22Rv1 (cell line): ENCODE measurements around the gene KLB.
"Not testable (repeated sequence)": the region's sequence is repeated elsewhere in the genome, so short reads cannot be mapped to it uniquely, and the experiment has no call there.

Source experiments
- H3K27ac ChIP-seq: fragments of 450-650 bp; 2 replicates; pipeline ENCODE4 v1.5.1; 2017
- ZFX ChIP-seq: fragments of 450-650 bp; IDR thresholded peaks from 2 replicates; pipeline ENCODE4 v1.6.1; 2017; ENCODE audit warnings: antibody characterized with exemption, borderline replicate concordance
- TF ChIP-seq, protein P1 (sequence below): fragments of 450-650 bp; IDR thresholded peaks from 2 replicates; pipeline ENCODE4 v1.5.1; 2017; ENCODE audit warnings: mild to moderate bottlenecking

Gene KLB

DNA sequence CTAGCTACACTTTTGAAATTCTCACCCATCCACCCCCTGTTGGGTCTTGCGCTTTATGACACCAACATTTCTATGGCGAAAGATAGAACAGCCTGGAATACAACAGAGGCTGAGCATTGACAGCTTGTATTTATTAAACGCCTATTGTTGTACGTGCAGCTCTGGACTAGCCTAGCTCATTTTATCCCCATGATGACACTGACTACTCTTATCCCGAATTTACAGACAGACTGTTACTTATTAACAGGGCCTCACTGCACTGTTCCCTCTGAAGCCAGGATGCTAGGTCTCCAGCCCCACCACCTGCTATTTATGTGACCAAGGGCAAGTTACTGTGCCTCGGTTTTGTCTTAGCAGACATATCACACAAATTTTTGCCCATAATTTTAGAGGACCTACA, 39.6 kb upstream of the KLB start:
- no peak overlapping the region for H3K27ac ChIP-seq
- TF ChIP-seq, protein P1, sequence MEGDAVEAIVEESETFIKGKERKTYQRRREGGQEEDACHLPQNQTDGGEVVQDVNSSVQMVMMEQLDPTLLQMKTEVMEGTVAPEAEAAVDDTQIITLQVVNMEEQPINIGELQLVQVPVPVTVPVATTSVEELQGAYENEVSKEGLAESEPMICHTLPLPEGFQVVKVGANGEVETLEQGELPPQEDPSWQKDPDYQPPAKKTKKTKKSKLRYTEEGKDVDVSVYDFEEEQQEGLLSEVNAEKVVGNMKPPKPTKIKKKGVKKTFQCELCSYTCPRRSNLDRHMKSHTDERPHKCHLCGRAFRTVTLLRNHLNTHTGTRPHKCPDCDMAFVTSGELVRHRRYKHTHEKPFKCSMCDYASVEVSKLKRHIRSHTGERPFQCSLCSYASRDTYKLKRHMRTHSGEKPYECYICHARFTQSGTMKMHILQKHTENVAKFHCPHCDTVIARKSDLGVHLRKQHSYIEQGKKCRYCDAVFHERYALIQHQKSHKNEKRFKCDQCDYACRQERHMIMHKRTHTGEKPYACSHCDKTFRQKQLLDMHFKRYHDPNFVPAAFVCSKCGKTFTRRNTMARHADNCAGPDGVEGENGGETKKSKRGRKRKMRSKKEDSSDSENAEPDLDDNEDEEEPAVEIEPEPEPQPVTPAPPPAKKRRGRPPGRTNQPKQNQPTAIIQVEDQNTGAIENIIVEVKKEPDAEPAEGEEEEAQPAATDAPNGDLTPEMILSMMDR, result no peak
- TF ChIP-seq ZFX, result no peak

DNA sequence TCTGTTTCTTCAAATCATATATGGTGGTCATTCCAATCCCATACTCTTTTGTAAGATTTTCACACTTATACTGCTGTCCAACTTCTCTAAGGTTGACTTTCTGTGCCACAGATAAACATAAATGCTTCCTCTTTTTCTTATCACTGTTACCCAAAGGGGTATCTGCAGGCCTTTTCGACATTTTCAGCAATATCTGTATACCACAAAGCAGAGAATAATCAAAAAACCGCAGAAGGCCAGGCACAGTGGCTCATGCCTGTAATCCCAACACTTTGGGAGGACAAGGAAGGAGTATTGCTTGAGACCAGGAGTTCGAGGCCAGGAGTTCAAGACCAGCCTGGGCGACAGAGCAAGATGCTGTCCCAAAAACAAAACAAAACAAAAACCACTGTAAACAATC, 37.4 kb upstream of the KLB start:
- H3K27ac ChIP-seq, result no peak overlapping the region

DNA sequence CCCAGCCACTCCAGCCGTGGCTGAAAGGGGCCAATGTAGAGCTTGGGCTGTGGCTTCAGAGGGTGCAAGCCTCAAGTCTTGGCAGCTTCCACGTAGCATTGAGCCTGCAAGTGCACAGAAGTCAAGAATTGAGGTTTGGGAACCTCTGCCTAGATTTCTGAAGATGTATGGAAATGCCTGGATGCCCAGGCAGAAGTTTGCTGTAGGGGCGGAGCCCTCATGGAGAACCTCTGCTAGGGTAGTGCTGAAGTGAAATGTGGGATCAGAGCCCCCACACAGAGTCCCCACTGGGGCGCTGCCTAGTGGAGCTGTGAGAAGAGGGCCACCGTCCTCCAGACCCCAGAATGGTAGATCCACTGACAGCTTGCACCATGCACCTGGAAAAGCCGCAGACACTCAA, 35.5 kb upstream of the KLB start:
- H3K27ac ChIP-seq, result not testable (repeated sequence)

More for the DNA sequence above, 37.4 kb upstream of the KLB start:
- TF ChIP-seq ZFX, result no peak

DNA sequence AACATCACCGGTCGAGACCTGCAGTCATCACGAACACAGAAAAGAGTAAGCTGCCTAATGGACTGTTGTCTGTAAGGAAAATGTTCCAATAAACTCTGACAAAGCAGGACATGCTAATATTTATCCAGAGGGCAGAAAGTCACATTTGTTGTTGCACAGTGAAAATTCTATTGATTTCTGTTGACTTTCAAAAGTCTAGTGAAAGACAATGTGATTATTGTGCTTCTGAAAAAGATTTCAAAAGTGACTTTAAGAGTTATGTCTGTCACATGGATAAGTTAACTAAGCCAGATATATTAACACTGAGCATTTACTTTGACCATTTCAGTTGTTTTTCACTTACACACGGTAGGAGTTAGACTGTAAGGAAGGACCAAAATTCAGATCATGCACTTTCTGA, 31.3 kb upstream of the KLB start:
- TF ChIP-seq, protein P1, result no peak
- TF ChIP-seq ZFX, result no peak
- H3K27ac ChIP-seq, result no peak overlapping the region

DNA sequence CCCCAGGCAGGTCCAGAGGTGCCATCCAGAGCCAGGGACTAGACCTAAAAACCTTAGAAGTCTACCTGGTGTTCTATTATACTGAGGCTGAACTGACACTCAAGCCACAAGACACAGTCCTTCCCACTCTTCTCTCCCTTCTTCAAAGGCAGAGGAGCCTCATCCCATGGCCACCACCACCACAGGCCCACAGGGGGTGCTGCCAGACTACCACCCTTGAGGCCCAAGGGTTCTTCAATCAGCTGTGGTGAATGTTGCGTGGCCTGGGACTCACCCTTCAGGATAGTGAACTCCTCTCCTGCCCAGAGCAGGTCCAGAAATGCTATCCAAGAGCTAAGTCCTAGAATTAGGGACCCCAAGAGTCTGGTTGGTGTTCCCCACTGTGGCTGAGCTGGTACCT, 23.0 kb upstream of the KLB start:
- no peak overlapping the region for H3K27ac ChIP-seq
- no peak for TF ChIP-seq ZFX
- TF ChIP-seq, protein P1, result no peak

DNA sequence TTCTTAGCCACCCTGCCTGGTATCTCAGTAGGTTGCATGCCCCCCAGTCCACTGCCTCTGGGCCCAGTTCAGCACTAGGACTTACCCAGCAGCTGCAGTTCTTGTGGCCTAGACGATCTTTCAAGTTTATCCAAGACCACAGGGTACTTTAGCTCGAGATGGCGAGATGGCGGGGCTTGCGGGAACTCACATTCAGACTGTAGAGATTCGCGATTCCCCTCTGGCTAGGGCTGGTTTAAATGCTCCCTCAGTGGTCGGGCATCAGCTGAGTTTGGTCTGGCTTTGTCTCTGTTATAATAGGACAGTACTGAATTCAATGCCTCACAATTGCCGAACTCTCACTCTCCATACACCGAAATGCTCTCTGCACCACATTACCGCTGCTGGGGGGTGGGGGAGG, 22.2 kb upstream of the KLB start:
- H3K27ac ChIP-seq, result no peak overlapping the region
- TF ChIP-seq, protein P1, result no peak
- TF ChIP-seq ZFX, result no peak

DNA sequence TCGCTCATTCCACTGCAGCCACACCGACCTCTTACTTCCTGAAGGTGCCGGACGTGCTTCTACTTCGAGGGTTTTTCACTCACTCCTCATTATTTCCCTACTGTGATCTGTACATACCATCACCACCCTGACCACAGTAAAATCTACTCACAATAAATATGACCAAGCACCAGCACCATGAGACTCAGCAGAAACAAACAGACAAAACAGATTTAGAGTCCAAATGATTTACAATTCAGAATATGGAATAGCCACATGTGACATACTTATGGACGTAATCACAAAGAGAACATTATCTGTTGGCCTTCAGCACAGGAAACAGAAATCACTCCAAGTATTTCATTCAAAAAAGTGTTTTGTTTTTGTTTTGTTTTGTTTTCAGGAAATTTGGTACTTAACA, 16.1 kb upstream of the KLB start:
- H3K27ac ChIP-seq, result no peak overlapping the region
- TF ChIP-seq, protein P1, result no peak
- no peak for TF ChIP-seq ZFX

DNA sequence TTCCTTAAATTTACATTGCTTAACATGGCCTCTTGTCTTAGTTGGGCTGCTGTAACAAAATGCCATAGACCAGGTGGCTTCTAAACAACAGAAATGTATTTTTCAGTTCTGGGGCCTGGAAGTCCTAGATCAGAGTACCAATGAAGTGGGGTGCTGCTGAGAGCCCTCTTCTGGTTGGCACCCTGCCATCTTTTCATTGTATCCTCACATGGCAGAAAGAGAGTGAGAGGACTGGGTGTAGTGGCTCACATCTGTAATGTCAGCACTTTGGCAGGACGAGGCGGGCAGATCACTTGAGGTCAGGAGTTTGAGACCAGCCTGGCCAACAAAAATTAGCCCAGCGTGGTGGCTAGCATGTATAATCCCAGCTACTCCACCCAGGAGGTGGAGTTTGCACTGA, 12.0 kb upstream of the KLB start:
- TF ChIP-seq ZFX, result no peak
- H3K27ac ChIP-seq, result no peak overlapping the region

DNA sequence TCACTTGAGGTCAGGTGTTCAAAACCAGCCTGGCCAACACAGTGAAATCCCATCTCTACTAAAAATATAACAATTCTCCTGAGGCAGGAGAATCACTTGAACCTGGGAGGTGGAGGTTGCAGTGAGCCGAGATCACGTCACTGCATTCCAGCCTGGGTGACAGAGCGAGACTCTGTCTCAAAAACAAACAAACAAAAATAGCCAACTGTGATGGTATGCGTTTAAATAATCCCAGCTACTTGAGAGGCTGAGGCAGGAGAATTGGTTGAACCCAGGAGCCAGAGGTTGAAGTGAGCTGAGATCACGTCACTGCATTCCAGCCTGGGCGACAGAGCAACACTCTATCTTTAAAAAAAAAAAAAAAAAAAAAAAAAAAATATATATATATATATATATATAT, 5.1 kb upstream of the KLB start:
- H3K27ac ChIP-seq, result not testable (repeated sequence)

DNA sequence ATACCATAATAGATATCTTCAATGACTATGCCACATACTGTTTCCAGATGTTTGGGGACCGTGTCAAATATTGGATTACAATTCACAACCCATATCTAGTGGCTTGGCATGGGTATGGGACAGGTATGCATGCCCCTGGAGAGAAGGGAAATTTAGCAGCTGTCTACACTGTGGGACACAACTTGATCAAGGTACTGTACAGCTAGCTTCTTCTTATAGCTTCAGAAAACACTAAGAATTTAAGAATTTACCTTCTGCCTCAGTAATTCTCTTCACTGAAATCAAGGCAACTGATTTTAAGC, 805 bp downstream of the KLB start:
- TF ChIP-seq ZFX, result no peak
- TF ChIP-seq, protein P1, result no peak
- H3K27ac ChIP-seq, result 0 out of 2 replicates have a peak overlapping the region, but pooled peaks have one; percentile 16
